ENCODE data around the gene HNRNPD. TPM values are rescaled to one million over a fixed set of nuclear protein-coding genes. Genes with fewer than 3 reads are reported as not detected.
"Not testable (repeated sequence)": the region's sequence is repeated elsewhere in the genome, so short reads cannot be mapped to it uniquely, and the experiment has no call there.

The HNRNPD gene
- total RNA-seq, 6 experiments from 2014 or later, result 149 to 284 (median 243) TPM

DNA sequence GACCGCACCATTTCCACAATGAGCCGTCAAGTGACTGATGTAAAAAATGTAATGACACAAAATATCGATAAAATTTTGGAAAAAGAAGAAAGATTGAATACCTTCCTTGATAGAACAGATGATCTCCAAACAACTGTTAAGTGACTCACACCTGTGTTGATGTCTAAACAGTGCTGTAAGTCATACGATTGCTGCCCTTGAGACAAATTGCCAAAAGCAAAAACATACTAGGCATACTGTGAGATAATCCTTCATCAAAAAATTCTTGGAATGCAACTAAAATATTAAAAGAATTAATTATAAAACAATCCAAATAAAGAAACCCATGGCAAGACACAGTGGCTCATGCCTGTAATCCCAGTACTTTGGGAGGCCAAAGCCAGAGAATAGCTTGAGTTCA is 53.4 kb downstream of the HNRNPD start:
- no peak overlapping the region for H3K27ac Mint-ChIP-seq
- no peaks in the 10 kb centered on the region for H3K36me3 Mint-ChIP-seq (ENCODE audit: low read depth)
- H3K4me1 Mint-ChIP-seq (ENCODE audit: low read depth), result no peaks in the 10 kb centered on the region
- TF ChIP-seq CTCF (IDR thresholded peaks at IDR 0.05), result no peak
- H3K9me3 Mint-ChIP-seq, result peaks cover 7% of the 10 kb centered on the region
- DNase-seq, result no peak
- H3K27me3 Mint-ChIP-seq (ENCODE audit: insufficient read depth), result no peaks in the 10 kb centered on the region; the same call in none of the 2 replicates
- no peak overlapping the region for H3K4me3 Mint-ChIP-seq

DNA sequence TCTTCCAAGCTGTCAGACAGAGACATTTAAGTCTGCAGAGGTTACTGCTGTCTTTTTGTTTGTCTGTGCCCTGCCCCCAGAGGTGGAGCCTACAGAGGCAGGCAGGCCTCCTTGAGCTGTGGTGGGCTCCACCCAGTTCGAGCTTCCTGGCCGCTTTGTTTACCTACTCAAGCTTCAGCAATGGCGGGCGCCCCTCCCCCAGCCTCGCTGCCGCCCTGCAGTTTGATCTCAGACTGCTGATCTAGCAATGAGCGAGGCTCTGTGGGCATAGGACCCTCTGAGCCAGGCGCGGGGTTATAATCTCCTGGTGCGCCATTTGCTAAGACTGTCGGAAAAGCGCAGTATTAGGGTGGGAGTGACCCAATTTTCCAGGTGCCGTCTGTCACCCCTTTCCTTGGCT is 70.7 kb downstream of the HNRNPD start:
- DNase-seq; H3K36me3 Mint-ChIP-seq (ENCODE audit: low read depth); H3K4me1 Mint-ChIP-seq (ENCODE audit: low read depth); H3K9me3 Mint-ChIP-seq; H3K27me3 Mint-ChIP-seq (ENCODE audit: insufficient read depth); H3K4me3 Mint-ChIP-seq; H3K27ac Mint-ChIP-seq: not testable (repeated sequence)

Other genes with a start within 250 kb of the HNRNPD start
- 100 to 1,000 TPM; 207 to 297 (median 258) TPM for gene HNRNPDL, start 56.5 kb upstream of the HNRNPD start, total RNA-seq (2021; fragmentation: NEBNext Ultra II Directional; extraction: Animal tissue kit (Norgen Biotek cat#: 25700))
- gene ENOPH1, start 56.6 kb upstream of the HNRNPD start, total RNA-seq (2021; fragmentation: NEBNext Ultra II Directional; extraction: Animal tissue kit (Norgen Biotek cat#: 25700)), result 10 to 100 TPM; 30.5 to 39.8 (median 33.5) TPM
- gene TMEM150C, start 188.0 kb upstream of the HNRNPD start, total RNA-seq (2021; fragmentation: NEBNext Ultra II Directional; extraction: Animal tissue kit (Norgen Biotek cat#: 25700)), result not detected